GM19397 (cell line): ENCODE results near the gene DUSP28.

ENCODE experiments used
- ATAC-seq: cut with Tn5 transposase; IDR thresholded peaks from one replicate; pipeline ENCODE4 v1.9.1; 2021; ENCODE audit warnings: mild to moderate bottlenecking, moderate library complexity; ENCODE audit not compliant: unreplicated experiment

Gene DUSP28

GRCh38 chr2:240571314-240571973 is 11.3 kb downstream of the DUSP28 start:
- no peak for ATAC-seq

GRCh38 chr2:240572141-240573031 is 12.2 kb downstream of the DUSP28 start:
- ATAC-seq = no peak

- ATAC-seq = no peak
These were observed 12.9 kb downstream of the DUSP28 start for GRCh38 chr2:240573071-240573515.

- no peak for ATAC-seq
These were observed 13.6 kb downstream of the DUSP28 start for GRCh38 chr2:240573516-240574385.

GRCh38 chr2:240574386-240575100 is 14.4 kb downstream of the DUSP28 start:
- ATAC-seq = no peak

- no peak for ATAC-seq
These were observed 15.2 kb downstream of the DUSP28 start for GRCh38 chr2:240575101-240575965.

GRCh38 chr2:240576036-240576435 is 15.9 kb downstream of the DUSP28 start:
- ATAC-seq = no peak

- ATAC-seq = no peak
These were observed 16.5 kb downstream of the DUSP28 start for GRCh38 chr2:240576436-240577205.

- no peak for ATAC-seq
These were observed 17.3 kb downstream of the DUSP28 start for GRCh38 chr2:240577281-240578109.

GRCh38 chr2:240578110-240578450 is 17.9 kb downstream of the DUSP28 start:
- ATAC-seq = no peak

GRCh38 chr2:240578488-240578887 is 18.3 kb downstream of the DUSP28 start:
- ATAC-seq = no peak

GRCh38 chr2:240579071-240579762 is 19.1 kb downstream of the DUSP28 start:
- no peak for ATAC-seq

- ATAC-seq = no peak
These were observed 19.8 kb downstream of the DUSP28 start for GRCh38 chr2:240579771-240580614.

- ATAC-seq = no peak
These were observed 21.7 kb downstream of the DUSP28 start for GRCh38 chr2:240581811-240582210.

GRCh38 chr2:240582781-240583180 is 22.6 kb downstream of the DUSP28 start:
- no peak for ATAC-seq

- no peak for ATAC-seq
These were observed 23.6 kb downstream of the DUSP28 start for GRCh38 chr2:240583774-240584173.
